T-helper 9 cell (primary cell): ENCODE results near the gene DVL1.

Source experiments
- DNase-seq: peaks from one replicate; pipeline ENCODE4 v3.0.0-alpha.2; 2020

The DVL1 gene

GRCh38 chr1:1295154-1295923 lies 53.9 kb downstream of the DVL1 start:
- no peak for DNase-seq

GRCh38 chr1:1294250-1294890 lies 54.8 kb downstream of the DVL1 start:
- DNase-seq: no peak

GRCh38 chr1:1293263-1294249 lies 55.7 kb downstream of the DVL1 start:
- no peak for DNase-seq

DNA sequence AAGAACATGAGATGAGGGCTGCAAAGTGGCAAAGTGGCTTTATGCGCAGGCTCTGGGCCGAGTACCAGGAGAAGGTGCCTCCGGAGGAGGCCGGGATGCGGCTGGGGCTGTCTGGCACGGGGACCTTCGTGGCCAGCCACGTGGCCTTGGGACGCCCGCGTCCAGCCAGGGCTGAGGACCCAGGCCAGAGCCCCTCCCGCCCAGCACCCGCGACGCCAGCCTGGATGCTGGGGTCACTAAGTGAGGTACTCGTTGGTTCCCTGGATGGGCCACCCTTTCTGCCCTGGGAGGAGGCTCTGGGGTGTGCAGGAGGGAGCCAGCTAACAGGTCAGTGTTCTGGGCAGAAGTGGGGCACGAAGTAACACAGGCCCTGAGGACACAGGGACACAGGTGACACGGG lies 56.4 kb downstream of the DVL1 start:
- no peak for DNase-seq

- no peak for DNase-seq
Measured at GRCh38 chr1:1292442-1292779, 56.8 kb downstream of the DVL1 start.

DNA sequence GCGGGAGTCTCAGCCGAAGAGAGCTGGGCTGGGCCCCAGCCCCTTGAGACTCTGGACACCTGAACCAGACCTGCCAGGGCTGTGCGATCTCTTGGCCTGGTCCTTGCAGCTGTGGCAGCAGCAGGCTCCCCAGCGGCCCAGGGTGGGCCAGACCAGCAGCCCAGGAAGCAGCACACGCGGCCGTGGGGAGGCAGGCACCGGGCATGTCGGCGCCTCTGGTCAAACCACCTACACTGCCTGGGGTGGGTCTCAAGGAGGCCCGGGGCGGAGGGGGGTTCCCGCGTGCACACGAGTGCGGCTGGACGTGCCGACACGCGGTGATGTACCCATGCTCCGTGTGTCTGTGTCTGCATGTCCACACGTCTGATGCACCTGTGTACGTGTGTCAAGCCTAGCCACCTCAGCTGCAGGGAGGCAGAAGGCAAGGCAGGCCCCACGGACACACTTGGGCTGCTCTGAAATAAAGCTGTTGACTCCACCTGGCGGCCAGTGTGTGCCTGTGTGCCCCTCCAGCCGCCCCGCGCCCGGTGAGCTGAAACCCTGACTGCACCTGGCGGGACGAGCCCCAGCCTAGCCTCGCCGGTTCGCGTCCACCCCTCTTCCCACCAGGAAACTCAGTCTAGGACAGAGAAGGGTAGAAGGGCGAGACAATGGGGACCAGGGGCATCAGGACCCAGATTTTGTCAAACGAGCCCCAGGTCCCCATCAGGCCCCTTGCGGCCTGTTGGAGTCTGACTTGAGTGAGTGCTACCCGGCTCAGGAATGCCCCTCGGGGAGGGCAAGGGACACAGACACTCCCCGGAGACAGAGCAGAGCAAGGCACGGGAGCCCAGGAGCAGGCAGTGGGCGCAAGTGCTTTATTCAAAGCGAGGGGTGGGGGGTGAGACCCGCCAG lies 57.4 kb downstream of the DVL1 start:
- peak; percentile 56 for DNase-seq

DNA sequence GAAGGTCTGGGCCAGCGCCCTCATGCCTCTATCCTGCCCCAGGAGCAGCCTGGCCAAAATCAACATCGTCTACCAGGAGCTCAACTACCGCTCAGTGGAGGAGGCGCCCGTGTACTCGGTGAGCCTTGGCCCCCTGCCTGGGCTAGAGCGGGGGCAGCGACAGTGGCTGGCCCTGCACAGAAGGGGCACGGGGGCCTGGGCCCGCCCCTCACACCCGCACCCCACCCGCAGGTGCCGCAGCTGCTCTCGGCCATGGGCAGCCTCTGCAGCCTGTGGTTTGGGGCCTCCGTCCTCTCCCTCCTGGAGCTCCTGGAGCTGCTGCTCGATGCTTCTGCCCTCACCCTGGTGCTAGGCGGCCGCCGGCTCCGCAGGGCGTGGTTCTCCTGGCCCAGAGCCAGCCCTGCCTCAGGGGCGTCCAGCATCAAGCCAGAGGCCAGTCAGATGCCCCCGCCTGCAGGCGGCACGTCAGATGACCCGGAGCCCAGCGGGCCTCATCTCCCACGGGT lies 58.1 kb downstream of the DVL1 start:
- no peak for DNase-seq

DNA sequence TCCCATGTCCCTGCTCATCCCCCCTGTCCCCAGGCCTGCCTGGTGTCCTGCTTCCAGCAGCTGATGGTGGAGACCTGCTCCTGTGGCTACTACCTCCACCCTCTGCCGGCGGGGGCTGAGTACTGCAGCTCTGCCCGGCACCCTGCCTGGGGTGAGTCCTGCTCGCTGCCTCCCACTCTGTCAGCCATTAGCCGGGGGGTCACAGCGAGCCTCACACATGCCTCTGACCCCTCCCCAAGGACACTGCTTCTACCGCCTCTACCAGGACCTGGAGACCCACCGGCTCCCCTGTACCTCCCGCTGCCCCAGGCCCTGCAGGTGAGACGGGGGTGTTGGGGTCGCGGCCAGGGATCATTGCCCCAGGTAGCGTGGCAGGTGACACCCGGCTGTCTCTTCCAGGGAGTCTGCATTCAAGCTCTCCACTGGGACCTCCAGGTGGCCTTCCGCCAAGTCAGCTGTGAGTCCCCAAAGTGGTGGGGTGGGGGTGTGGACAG lies 58.9 kb downstream of the DVL1 start:
- peak; percentile 49 for DNase-seq

GRCh38 chr1:1287288-1288110 lies 61.7 kb downstream of the DVL1 start:
- DNase-seq: no peak

DNA sequence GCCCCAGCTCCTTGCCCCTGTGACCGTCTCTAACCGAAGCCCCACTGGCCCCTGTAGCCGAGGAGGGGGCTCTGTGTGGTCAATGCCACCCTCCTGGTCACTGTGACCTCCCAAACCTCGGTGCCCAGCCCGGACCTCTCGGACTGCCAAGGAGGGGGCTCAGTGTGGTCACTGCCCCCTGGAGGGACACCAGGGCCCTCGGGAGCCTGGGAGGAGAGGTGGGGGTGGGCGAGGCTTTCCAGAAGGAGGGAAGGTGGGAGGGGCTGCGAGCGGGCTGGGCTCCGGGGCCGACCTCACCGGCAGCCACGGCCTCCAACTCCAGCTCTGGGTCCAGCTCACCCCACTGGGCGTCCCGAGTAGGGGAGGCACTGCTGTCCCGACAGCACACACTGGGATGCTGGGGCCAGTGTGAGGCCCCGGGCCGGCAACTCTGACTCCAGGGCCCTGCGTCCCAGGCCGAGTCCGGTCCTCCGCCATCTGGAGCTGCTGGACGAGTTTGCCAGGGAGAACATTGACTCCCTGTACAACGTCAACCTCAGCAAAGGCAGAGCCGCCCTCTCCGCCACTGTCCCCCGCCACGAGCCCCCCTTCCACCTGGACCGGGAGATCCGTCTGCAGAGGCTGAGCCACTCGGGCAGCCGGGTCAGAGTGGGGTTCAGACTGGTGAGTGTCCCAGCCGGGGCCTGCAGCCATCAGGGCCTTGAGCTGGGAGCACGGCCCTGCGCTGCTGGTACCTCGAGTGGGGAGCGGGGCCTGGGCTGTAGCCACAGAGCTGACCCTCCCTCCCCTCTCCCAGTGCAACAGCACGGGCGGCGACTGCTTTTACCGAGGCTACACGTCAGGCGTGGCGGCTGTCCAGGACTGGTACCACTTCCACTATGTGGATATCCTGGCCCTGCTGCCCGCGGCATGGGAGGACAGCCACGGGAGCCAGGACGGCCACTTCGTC lies 62.6 kb downstream of the DVL1 start:
- no peak for DNase-seq

DNA sequence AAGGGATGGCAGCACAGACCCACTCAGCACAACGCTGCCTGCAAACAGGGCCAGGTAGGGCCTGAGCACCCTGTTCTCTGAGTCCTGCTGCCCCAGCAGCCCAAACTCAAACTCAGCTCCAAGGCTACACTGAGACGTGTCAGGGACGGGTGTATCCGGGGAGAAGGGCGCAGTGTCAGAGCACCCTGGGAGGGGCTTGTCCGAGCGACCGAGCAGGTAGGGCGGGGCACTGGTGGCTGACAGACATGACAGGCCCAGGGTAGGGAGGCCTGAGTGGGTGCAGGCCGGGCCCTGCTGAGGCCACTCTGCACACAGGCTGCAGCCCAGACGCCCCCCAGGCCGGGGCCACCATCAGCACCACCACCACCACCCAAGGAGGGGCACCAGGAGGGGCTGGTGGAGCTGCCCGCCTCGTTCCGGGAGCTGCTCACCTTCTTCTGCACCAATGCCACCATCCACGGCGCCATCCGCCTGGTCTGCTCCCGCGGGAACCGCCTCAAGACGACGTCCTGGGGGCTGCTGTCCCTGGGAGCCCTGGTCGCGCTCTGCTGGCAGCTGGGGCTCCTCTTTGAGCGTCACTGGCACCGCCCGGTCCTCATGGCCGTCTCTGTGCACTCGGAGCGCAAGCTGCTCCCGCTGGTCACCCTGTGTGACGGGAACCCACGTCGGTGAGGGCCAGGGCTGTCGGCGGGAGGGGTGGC lies 63.5 kb downstream of the DVL1 start:
- DNase-seq: no peak
